HG03039 (cell line): ENCODE results near the gene NENF.
"Not testable (repeated sequence)": the region's sequence is repeated elsewhere in the genome, so short reads cannot be mapped to it uniquely, and the experiment has no call there.

Experiments
- ATAC-seq: cut with Tn5 transposase; IDR thresholded peaks from one replicate; pipeline ENCODE4 v1.9.1; 2021; ENCODE audit warnings: mild to moderate bottlenecking, moderate library complexity; ENCODE audit not compliant: unreplicated experiment

NENF gene

DNA sequence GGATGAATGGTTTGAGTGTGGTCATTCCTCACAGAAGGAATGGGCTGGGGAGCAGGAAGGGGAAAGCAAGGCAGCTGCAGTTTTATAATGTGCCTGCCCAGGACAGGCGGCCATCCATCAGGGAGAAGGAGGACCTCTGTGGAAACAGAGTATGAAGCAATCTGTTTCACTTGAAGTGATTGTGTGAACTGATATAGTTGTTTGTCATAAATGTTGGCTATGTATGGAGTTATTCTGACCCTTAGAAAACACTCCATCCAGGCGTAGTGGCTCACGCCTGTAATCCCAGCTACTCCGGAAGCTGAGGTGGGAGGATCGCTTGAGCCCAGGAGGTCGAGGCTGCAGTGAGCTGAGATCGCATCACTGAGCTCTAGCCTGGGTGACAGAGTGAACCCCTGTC, 46.5 kb downstream of the NENF start:
- no peak for ATAC-seq

DNA sequence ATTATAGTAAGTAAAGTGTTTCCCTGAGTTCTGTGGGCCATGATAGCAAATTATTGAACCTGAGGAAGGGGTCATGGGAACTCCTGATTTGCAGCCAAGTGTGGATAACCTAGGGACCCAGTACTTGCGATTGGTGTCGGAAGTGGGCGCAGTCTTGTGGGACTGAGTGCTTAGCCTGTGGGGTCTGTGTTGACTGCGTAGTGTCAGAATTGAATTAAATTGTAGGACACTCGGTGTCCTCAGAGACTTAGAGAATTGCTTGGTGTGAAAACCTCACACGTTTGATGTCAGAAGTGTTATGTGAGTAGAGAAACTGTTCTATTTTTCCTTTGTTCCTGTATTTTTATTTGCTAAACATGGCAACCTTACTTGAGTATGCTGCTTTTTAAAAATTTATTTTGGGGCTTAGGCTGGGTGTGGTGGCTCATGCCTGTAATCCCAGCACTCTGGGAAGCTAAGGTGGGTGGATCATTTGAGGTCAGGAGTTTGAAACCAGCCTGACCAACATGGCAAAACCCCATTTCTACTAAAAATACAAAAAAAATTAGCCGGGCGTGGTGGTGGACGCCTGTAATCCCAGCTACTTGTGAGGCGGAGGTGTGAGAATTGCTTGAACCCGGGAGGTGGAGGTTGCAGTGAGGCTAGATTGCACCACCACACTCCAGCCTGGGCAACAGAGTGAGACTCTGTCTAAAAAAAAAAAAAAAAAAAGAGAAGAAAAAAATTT, 48.2 kb downstream of the NENF start:
- not testable (repeated sequence) for ATAC-seq

DNA sequence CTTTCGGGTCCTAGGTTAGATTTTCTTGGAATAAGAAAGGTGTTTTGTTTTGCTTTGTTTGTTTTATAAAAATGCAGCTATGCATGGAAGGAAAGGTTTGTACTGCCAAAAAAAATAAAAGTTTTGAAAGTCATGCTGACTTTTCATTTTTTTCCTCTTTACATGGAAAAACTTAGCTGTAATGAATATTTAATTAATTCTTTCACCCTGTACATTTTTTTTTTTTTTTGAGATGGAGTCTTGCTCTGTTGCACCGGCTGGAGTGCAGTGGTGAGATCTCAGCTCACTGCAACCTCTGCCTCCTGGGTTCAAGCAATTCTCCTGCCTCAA, 48.7 kb downstream of the NENF start:
- ATAC-seq: no peak

DNA sequence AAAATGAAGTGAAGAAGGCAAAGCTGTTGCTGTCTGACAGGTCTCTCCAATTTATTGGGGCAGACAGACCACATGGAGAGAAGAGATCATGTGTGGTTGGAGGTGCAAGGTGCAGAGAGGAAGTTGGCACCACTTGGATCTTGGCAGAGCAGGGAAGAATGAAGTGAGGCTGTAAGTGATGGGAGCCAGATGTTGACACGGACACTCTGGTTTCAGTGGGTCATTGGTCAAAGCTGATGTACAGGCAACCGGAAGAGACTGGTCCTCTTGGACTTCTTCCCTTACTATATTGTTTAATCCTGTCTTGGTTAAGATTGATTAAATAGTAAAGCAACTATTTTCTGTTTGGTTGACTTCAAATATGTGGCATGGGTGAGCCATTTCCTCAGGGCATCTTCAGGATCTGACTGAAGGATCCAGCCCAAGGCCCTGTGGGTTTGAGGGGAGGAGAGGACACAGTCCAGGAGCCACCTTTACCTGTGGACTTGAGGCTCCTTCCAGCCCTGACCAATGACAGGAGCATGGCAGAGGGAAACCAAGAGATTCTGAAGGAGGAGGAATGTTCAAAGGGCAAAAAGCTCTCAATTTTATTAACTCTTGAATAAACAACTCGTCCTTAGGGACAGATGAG, 49.4 kb downstream of the NENF start:
- no peak for ATAC-seq

DNA sequence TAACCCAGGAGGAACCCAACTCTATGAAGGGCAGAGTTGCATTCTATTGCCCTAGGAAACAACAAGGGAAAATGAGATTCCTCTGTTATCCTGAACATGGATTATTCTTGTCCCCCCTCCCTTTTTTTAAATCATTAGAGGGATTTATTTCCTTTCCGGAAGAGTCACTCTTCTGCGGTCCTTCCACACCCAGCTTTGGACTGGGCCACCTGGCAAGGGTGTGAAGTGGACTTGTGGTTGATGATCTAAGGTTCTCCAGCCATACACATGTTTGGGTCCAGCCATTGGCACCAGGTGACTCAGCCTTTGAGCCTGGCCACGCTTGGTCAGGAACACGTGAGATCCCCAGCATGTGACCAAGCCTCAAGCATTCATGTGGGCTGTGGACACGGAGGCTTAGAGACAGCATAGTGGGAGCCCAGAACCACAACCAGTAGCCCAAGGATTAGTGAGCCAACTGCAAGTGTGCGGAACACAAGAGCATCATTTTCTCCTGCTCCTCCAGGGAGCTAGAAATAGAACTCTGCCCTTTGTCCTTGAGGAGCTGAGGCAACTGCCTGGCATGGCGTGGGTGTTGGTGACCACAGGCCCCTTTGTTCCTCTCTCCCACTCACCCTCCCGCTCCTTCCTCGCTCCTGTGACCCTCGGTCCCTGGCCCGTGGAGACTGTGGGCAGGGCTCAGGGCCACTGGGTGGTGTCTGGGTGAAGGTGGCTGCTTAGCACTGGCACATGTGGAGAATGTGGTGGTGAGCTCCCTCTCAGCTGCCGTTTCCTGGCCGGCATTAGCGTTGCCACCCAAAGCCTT, 50.1 kb downstream of the NENF start:
- no peak for ATAC-seq

DNA sequence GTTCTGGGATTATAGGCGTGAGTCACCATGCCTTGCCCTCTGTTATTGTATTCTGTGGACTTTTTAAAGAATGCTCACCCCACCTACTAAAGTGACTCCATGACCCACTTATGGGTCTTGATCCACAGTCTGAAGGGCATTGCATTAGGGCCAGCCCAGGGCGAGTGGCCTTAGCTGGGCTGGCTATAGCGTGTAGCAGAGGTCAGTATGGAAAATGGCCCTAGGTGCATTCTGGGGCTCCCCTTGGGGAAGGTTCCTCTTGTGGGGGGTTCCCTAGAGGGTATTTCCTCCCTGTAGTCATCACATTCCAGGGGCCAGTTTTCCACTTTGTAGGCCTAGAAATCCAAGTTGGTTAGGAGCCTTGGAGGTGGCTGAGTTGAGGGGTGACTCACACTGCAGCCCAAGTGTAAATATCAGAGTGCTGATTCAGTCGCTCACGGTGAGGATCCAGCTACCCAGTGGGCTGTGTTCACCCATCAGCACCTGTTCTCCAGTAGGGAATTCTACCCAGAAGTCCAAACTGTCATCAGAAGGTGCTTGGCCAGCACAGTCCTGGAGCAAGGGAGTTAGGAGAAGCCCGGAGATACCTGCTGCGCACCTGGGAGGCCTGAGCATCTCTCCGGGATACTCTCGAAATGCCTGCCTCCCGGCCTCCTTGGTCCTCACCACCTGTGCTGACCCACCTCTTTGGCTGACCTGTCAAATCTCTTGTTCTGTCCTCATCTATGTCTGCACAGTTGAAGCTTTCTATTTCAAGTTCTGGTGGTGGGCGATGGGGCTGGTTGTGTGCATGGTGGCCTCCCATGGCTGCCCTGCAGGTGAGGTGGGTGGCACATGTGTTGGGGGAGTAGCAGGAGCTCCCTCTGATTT, 52.2 kb downstream of the NENF start:
- no peak for ATAC-seq

DNA sequence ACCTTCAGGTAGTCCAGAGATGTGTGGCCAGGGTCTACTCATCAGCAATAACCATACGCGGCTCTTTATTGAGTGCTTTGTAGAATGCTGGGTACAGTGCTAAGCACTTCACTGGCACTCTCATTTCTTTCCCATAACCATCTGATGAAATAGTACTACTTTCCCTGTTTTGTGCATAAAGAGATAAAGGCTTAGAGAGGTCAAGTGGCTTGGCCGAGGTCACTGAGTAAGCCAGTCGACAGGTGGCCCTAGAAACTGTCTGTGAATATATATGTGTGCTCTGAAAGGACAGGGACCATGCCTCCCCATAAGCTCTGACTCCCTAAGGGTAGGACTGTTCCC, 52.8 kb downstream of the NENF start:
- no peak for ATAC-seq

DNA sequence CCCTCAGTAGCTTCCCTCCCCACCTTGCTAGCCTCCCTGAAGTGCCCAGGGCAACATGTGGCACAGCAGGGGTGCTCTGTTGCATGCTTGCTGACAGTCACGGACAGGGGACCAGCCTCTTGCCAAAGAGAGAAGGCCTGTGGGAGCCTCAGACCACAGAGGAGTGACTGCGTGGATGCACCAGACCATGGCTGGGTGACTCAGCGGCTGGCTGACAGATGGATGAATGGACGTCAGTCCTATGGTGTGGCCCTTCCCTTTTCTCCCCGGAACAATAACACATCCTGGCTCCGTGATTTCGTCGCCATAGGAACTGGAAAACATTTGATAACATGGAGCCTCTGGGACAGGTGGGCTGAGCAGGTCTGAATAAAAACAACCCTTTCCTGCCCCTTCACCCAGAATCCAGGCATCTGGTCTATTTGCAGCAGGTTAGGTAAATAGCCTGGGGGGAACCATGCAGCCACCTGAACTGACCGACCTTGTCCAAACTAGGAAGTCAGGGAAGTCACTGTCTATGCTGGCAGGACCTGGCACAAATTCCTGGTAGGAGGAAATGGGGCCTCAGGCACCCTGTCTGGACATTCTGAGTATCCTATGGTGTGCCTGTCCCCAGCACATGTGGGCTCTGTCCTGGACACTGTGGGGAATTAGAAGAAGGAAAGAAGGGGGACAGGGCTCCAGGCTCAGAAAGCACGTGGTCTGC, 53.3 kb downstream of the NENF start:
- ATAC-seq: no peak

DNA sequence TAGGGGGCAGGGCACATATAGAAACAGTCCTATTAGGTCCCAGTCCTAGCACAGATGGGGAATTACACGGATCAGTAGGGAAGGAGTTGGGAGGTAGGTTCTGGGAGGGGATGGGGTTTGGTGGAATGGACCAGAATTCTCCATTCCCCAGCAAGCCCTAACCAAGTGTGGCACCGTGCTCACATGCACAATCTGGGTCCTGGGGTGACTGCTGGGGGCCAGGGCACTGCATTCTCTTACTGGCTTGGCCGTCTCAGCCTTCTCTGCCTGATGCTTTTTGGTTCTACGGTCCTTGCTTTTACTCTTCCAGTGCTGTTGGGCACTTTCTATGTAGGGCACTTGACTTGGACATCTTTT, 53.9 kb downstream of the NENF start:
- ATAC-seq: no peak

DNA sequence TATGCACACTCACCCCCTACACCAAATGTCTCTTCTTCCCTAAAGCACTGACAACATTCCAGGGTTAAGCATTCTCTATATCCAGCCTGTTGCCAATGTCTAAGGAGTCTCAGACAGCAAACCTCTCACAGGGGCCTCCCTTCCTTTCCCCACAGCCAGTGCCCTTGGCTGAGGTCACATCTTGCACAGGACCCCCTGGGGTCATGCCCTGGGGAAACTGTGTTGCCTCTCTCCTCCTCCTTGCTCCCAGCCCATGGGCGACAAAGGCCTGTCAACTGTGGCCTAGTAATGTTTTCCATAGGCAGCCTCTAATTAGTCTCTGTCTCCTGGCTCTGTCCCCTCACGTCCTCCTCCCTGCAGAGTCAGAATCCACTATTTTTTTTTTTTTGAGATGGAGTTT, 54.6 kb downstream of the NENF start:
- ATAC-seq: no peak

DNA sequence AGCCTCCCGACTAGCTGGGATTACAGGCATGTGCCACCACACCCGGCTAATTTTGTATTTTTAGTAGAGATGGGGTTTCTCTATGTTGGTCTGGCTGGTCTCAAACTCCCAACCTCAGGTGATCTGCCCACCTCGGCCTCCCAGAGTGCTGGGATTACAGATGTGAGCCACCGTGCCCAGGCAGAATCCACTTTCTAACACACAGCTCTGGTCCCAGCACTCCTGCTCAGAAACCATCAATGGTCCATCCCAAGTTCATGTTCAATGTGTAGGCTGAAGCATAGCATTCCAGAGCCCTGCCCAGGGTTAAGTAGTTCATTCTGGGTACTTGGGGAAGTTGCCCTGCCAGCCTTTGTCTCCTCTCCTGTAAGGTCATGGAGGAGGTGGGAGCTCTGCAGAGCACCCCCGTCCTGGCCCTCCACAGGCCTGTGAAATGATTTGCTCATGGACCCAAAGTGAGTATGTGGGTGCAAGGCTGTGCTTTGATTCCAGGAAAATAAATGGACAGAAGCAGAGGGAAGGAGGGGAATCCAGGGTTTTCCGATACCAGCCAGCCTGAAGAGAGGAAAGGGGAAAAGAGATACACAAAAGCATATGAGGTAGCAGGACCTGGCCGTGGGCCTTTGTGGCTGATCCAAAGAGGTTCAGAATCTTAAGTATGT, 55.2 kb downstream of the NENF start:
- no peak for ATAC-seq

DNA sequence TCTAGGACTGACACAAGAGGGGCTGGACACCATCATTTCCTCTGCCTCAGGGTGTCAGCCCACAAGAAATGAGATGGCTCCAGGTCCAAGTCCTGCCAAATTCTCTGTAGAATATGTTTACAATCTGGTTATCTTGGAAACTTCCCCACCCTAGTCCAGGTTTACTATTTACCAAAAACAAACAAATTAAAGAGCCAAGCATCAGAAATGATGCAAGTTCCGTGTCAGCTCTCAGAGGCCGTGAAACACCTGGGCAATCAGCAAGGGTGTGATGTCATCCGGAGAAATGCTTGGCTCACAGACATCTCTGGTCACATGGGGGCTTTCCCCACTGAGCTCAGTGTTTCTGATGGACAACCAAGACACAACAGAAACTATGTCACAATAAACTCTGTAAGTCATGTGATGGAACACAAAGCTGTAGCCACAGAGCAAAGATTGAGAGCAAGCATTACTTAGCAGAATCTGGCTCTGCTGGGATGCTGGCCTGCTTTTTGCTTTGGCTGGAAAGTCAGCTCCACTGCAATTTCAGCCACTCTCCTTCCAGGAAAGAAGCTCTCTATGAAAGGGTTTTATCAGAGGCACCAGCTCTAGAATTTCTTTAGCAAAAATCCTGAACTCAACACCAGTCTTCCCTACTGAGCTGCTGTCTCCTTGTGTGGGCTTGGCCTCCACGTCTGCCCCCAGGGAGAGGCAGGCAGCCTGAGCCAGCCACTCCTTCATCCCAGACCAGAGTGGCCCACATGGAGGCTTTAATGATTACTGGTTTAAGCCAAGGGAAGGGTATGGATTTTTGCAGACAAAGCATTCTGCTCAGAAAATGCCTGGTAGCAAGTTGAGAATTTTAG, 55.9 kb downstream of the NENF start:
- peak; percentile 52 for ATAC-seq

DNA sequence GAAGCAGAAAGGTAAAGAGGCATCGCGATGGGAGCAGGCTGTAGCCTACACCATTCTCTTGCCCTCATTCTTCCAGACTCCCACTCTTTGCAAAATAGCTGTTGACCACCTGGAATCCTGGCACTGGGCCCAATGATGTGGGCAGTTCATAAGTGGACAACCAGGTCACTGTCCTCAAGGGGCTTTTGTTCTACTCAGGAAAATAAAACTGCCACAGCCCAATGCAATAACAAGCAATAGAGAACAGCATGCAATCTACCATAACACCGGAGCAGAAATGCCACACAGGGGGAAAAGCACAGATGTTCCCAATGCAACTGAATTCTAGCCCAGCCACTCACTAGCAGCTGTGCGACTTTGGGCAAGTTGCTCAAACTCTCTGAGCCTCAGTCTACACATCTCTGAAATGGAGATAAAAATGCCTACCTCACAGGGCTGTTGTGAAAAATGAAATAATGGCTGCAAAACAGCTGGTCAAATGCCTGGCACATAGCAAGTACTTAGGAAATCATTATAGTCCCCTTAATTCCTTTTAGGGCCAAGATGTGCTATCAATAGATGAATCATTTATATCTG, 56.7 kb downstream of the NENF start:
- ATAC-seq: no peak

DNA sequence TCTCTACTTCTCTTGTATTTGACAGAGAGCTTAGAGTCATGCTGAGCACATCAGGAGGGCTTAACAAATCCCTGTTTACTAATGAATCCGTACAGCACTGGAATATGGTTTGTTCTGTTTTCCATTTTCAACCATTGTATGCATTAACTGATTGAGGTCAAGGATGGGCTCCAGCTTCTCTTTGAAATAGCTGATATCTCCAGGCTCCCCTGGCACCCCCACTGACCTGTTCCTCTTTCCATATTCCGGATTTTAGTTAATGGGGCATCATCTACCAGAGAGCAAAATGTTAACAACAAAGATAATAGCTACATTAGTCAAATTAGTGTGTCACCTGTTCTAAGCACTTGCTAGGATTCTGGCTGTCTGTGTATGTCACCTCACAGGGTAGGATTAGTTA, 57.6 kb downstream of the NENF start:
- no peak for ATAC-seq

DNA sequence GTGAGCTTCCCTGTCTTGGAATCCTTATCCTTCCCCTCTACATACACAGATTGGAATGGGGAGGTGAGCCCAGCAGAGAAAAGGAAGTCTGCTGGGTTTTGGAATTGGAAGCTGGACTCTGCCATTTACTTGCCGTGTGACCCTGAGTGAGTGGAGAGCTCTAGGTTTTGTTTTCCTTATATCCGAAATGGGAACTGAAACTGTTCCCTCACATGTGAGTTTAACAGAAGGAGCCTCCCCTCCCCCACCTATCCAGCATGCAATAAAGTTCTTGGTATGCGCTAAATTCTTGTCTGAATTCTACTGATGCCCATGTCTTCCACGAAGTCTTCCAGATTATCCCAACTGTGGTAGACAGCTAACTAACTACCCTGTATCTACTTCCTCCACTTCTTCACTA, 58.7 kb downstream of the NENF start:
- ATAC-seq: no peak
